WTC11 (cell line): ENCODE data around the gene HOXB1. TPM values are rescaled to one million over a fixed set of nuclear protein-coding genes. Genes with fewer than 3 reads are reported as not detected.

Experiments
- ATAC-seq: fragments of 200-7000 bp; cut with Tn5 transposase; 2 replicates; pipeline ENCODE4 v1.10.0; 2021; ENCODE audit warnings: mild to moderate bottlenecking, moderate library complexity
- CTCF ChIA-PET: fragments of 300-600 bp; sonication (Branson Sonifier 250); formaldehyde crosslinking; loops from one replicate; lab custom pipeline; 2021; ENCODE audit warnings: antibody characterized with exemption; lab: Charles Lee
- POLR2A ChIA-PET: fragments of 350-600 bp; sonication (Branson Sonifier 250); formaldehyde crosslinking; loops from one replicate; lab custom pipeline; 2021; ENCODE audit warnings: antibody characterized with exemption; lab: Charles Lee
- DNase-seq: peaks from one replicate; pipeline ENCODE4 v3.0.0; 2021; ENCODE audit warnings: low spot score
- H3K27ac Mint-ChIP-seq: 2 replicates; pipeline ENCODE4 v1.8.0; 2021; ENCODE audit warnings: mixed read lengths
- H3K27me3 Mint-ChIP-seq: 2 replicates; pipeline ENCODE4 v1.8.0; 2021; ENCODE audit warnings: low read depth, mild to moderate bottlenecking, moderate library complexity, mixed read lengths
- H3K36me3 Mint-ChIP-seq: 2 replicates; pipeline ENCODE4 v1.8.0; 2021; ENCODE audit warnings: mixed read lengths
- H3K4me1 Mint-ChIP-seq: 2 replicates; pipeline ENCODE4 v1.8.0; 2022; ENCODE audit warnings: mixed read lengths
- H3K4me3 Mint-ChIP-seq: 2 replicates; pipeline ENCODE4 v1.8.0; 2021; ENCODE audit warnings: mild to moderate bottlenecking, moderate library complexity, mixed read lengths
- H3K9me3 Mint-ChIP-seq: 2 replicates; pipeline ENCODE4 v1.8.0; 2021; ENCODE audit warnings: mixed read lengths
- JAZF1 ChIP-seq: fragments of 250-450 bp; sonication (Bioruptor Pico); IDR thresholded peaks from 2 replicates; pipeline ENCODE4 v1.9.0; 2021; ENCODE audit warnings: moderate library complexity, mild to moderate bottlenecking, inconsistent platforms
- NFYB ChIP-seq: sonication (generic); formaldehyde crosslinking; conservative IDR thresholded peaks from 2 replicates; pipeline ENCODE4 v1.8.0; 2022; ENCODE audit warnings: low read depth, missing genetic modification reagents
- NR2C2 ChIP-seq: sonication (generic); formaldehyde crosslinking; IDR thresholded peaks from 2 replicates; pipeline ENCODE4 v1.8.0; 2022; ENCODE audit warnings: mild to moderate bottlenecking, missing genetic modification reagents
- OVOL2 ChIP-seq: fragments of 250-450 bp; sonication (Bioruptor Pico); IDR thresholded peaks from 2 replicates; pipeline ENCODE4 v1.9.0; 2021; ENCODE audit warnings: mild to moderate bottlenecking, borderline replicate concordance
- PRRX2 ChIP-seq: fragments of 250-450 bp; sonication (Bioruptor Pico); IDR thresholded peaks from 2 replicates; pipeline ENCODE4 v1.8.0; 2021; ENCODE audit warnings: mild to moderate bottlenecking
- SMAD4 ChIP-seq: sonication (generic); formaldehyde crosslinking; IDR thresholded peaks from 2 replicates; pipeline ENCODE4 v1.8.0; 2022; ENCODE audit warnings: mild to moderate bottlenecking, missing genetic modification reagents
- ZNF423 ChIP-seq: fragments of 250-450 bp; sonication (Bioruptor Pico); IDR thresholded peaks from 2 replicates; pipeline ENCODE4 v2.1.2; 2022; ENCODE audit warnings: mild to moderate bottlenecking, moderate library complexity
- total RNA-seq: library from RNA; stranded (reverse); gene quantifications from 3 replicates; pipeline ENCODE4 v1.2.3, GENCODE V29; 2021
- TF ChIP-seq, protein P1 (sequence below): fragments of 250-450 bp; sonication (Bioruptor Pico); IDR thresholded peaks from 2 replicates; pipeline ENCODE4 v2.1.2; 2022; ENCODE audit warnings: mild to moderate bottlenecking, moderate library complexity
- TF ChIP-seq, protein P2 (sequence below): fragments of 250-450 bp; sonication (Bioruptor Pico); IDR thresholded peaks from 2 replicates; pipeline ENCODE4 v1.9.0; 2021; ENCODE audit warnings: mild to moderate bottlenecking
- TF ChIP-seq, protein P3 (sequence below): sonication (generic); formaldehyde crosslinking; IDR thresholded peaks from 2 replicates; pipeline ENCODE4 v1.8.1; 2023; ENCODE audit warnings: mild to moderate bottlenecking, moderate library complexity, missing genetic modification reagents
- TF ChIP-seq, protein P4 (sequence below): fragments of 200-600 bp; IDR thresholded peaks from 2 replicates; pipeline ENCODE4 v1.8.0; 2022; ENCODE audit warnings: antibody characterized with exemption
- TF ChIP-seq, protein P5 (sequence below): sonication (generic); formaldehyde crosslinking; IDR thresholded peaks from 2 replicates; pipeline ENCODE4 v1.8.0; 2022; ENCODE audit warnings: mild to moderate bottlenecking, missing genetic modification reagents
- TF ChIP-seq, protein P6 (sequence below): sonication (generic); formaldehyde crosslinking; IDR thresholded peaks from 2 replicates; pipeline ENCODE4 v1.8.1; 2023; ENCODE audit warnings: mild to moderate bottlenecking, missing genetic modification reagents, moderate library complexity
- TF ChIP-seq, protein P7 (sequence below): fragments of 250-450 bp; sonication (Bioruptor Pico); IDR thresholded peaks from 2 replicates; pipeline ENCODE4 v1.9.0; 2021; ENCODE audit warnings: mild to moderate bottlenecking, borderline replicate concordance

HOXB1 gene
- total RNA-seq, 1 experiment from 2014 or later, result 0.63 TPM

DNA sequence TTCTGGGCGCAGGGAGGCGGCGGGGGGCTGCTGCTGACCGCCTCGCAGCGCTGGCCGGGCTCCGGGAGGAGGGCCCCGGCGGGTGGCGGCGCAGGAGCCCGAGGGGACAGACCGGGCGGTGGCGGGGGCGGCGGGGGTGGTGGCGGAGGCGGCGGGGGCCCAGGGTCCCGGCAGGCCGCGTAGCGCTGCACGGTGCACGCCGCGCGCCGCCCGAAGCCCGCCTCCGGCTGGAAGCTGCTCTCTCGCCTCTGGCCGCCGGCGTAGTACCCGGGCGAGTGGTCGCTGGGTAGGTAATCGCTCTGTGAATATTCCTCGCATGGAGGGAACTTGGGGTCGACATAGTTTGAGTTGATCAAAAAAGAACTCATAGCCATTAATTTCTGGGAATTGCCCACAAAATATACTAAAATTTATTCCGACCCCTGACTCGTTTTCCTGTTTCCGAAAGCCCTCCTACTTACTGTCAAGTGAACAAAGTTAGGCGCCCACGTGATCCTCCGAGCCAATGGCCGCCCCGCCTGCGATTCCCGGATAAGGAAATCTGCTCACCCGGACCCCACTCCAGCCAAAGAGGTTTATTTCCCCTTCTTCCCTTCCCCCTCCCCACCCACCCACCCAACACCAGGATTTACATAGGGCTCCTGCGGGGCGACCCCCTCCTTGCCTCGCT lies 47.3 kb upstream of the HOXB1 start, which contains the start of gene HOXB4:
HOXB4 (minus strand) TSS at position 405 of the 670 bp plus-strand sequence; CDS start at position 374, 31 bp downstream.
- Mint-ChIP-seq H3K9me3 (no peaks in the 10 kb centered on the region), H3K4me3 (peak within 1 kb of the TSS; percentile 60), H3K36me3 (no peaks in the 10 kb centered on the region), H3K4me1 (peaks cover 47% of the 10 kb centered on the region), H3K27ac (no peak within 1 kb of the TSS), H3K27me3 (peaks cover 51% of the 10 kb centered on the region; the same call in 1 of the 2 replicates)
- POLR2A ChIA-PET, result no interaction called here
- ATAC-seq (peak; percentile 43), DNase-seq (peak; percentile 73)
- TF ChIP-seq, protein P1, sequence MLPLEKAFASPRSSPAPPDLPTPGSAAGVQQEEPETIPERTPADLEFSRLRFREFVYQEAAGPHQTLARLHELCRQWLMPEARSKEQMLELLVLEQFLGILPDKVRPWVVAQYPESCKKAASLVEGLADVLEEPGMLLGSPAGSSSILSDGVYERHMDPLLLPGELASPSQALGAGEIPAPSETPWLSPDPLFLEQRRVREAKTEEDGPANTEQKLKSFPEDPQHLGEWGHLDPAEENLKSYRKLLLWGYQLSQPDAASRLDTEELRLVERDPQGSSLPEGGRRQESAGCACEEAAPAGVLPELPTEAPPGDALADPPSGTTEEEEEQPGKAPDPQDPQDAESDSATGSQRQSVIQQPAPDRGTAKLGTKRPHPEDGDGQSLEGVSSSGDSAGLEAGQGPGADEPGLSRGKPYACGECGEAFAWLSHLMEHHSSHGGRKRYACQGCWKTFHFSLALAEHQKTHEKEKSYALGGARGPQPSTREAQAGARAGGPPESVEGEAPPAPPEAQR, result no peak
- TF ChIP-seq NFYB (CRISPR knock-in tag) (peak; percentile 24; the same call in 1 of the 2 replicates), SMAD4 (no peak), PRRX2 (CRISPR knock-in tag) (no peak), JAZF1 (no peak), NR2C2 (CRISPR knock-in tag) (no peak), ZNF423 (CRISPR knock-in tag) (no peak), OVOL2 (CRISPR knock-in tag) (no peak)
- TF ChIP-seq, protein P2, sequence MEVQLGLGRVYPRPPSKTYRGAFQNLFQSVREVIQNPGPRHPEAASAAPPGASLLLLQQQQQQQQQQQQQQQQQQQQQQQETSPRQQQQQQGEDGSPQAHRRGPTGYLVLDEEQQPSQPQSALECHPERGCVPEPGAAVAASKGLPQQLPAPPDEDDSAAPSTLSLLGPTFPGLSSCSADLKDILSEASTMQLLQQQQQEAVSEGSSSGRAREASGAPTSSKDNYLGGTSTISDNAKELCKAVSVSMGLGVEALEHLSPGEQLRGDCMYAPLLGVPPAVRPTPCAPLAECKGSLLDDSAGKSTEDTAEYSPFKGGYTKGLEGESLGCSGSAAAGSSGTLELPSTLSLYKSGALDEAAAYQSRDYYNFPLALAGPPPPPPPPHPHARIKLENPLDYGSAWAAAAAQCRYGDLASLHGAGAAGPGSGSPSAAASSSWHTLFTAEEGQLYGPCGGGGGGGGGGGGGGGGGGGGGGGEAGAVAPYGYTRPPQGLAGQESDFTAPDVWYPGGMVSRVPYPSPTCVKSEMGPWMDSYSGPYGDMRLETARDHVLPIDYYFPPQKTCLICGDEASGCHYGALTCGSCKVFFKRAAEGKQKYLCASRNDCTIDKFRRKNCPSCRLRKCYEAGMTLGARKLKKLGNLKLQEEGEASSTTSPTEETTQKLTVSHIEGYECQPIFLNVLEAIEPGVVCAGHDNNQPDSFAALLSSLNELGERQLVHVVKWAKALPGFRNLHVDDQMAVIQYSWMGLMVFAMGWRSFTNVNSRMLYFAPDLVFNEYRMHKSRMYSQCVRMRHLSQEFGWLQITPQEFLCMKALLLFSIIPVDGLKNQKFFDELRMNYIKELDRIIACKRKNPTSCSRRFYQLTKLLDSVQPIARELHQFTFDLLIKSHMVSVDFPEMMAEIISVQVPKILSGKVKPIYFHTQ (CRISPR knock-in tag), result no peak
- TF ChIP-seq, protein P3, sequence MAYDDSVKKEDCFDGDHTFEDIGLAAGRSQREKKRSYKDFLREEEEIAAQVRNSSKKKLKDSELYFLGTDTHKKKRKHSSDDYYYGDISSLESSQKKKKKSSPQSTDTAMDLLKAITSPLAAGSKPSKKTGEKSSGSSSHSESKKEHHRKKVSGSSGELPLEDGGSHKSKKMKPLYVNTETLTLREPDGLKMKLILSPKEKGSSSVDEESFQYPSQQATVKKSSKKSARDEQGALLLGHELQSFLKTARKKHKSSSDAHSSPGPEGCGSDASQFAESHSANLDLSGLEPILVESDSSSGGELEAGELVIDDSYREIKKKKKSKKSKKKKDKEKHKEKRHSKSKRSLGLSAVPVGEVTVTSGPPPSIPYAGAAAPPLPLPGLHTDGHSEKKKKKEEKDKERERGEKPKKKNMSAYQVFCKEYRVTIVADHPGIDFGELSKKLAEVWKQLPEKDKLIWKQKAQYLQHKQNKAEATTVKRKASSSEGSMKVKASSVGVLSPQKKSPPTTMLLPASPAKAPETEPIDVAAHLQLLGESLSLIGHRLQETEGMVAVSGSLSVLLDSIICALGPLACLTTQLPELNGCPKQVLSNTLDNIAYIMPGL (CRISPR knock-in tag), result no peak
- TF ChIP-seq, protein P4, sequence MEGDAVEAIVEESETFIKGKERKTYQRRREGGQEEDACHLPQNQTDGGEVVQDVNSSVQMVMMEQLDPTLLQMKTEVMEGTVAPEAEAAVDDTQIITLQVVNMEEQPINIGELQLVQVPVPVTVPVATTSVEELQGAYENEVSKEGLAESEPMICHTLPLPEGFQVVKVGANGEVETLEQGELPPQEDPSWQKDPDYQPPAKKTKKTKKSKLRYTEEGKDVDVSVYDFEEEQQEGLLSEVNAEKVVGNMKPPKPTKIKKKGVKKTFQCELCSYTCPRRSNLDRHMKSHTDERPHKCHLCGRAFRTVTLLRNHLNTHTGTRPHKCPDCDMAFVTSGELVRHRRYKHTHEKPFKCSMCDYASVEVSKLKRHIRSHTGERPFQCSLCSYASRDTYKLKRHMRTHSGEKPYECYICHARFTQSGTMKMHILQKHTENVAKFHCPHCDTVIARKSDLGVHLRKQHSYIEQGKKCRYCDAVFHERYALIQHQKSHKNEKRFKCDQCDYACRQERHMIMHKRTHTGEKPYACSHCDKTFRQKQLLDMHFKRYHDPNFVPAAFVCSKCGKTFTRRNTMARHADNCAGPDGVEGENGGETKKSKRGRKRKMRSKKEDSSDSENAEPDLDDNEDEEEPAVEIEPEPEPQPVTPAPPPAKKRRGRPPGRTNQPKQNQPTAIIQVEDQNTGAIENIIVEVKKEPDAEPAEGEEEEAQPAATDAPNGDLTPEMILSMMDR, result no peak
- TF ChIP-seq, protein P5, sequence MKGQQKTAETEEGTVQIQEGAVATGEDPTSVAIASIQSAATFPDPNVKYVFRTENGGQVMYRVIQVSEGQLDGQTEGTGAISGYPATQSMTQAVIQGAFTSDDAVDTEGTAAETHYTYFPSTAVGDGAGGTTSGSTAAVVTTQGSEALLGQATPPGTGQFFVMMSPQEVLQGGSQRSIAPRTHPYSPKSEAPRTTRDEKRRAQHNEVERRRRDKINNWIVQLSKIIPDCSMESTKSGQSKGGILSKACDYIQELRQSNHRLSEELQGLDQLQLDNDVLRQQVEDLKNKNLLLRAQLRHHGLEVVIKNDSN (CRISPR knock-in tag), result peak; percentile 83
- TF ChIP-seq, protein P6, sequence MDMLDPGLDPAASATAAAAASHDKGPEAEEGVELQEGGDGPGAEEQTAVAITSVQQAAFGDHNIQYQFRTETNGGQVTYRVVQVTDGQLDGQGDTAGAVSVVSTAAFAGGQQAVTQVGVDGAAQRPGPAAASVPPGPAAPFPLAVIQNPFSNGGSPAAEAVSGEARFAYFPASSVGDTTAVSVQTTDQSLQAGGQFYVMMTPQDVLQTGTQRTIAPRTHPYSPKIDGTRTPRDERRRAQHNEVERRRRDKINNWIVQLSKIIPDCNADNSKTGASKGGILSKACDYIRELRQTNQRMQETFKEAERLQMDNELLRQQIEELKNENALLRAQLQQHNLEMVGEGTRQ (CRISPR knock-in tag), result peak; percentile 85
- CTCF ChIA-PET, result interaction anchor here (0.9 to 1.3 kb wide), 3 partner anchors 35 to 301 kb away, joined by 3 to 4 read pairs (median 4); no protein-coding TSS in a partner anchor

DNA sequence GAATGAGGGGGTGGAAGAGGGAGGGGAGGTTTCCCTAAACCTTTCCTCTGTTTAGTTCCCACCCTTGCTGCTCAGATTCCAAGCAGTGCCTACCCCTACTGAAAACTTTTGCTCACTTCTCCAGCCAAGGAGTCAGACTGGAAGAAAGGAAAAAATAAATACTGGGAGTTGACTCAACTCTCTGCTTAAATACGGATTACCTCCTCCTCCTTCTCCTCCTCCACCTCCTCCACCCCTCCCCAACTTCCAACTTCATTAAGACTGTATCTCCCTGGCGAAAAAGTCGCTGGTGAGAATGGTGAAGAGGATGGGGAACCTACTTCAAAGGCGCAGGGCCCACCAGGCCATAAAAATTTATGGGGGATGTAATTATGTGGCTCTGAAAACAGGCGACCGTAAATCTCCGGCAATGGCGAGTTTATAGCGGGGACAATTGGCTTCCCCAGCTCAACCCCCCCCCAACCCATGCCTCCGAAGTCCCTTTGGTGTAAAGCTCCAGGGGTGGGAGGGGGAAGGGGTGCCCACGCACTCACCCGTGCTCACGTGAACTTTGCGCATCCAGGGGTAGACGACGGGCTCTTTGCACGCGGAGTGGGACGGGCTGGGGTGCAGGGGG lies 46.6 kb upstream of the HOXB1 start:
- ChIA-PET CTCF (interaction anchor here (1.0 to 1.3 kb wide), 2 partner anchors 36 to 59 kb away, joined by 4 read pairs; no protein-coding TSS in a partner anchor), POLR2A (no interaction called here)
- Mint-ChIP-seq H3K9me3 (no peaks in the 10 kb centered on the region), H3K4me1 (peaks cover 43% of the 10 kb centered on the region), H3K27me3 (peaks cover 45% of the 10 kb centered on the region; the same call in 1 of the 2 replicates), H3K36me3 (no peaks in the 10 kb centered on the region), H3K4me3 (peak overlapping the region; percentile 48), H3K27ac (no peak overlapping the region)
- DNase-seq (no peak), ATAC-seq (no peak)
- TF ChIP-seq, protein P2 (CRISPR knock-in tag), result no peak
- TF ChIP-seq, protein P7, sequence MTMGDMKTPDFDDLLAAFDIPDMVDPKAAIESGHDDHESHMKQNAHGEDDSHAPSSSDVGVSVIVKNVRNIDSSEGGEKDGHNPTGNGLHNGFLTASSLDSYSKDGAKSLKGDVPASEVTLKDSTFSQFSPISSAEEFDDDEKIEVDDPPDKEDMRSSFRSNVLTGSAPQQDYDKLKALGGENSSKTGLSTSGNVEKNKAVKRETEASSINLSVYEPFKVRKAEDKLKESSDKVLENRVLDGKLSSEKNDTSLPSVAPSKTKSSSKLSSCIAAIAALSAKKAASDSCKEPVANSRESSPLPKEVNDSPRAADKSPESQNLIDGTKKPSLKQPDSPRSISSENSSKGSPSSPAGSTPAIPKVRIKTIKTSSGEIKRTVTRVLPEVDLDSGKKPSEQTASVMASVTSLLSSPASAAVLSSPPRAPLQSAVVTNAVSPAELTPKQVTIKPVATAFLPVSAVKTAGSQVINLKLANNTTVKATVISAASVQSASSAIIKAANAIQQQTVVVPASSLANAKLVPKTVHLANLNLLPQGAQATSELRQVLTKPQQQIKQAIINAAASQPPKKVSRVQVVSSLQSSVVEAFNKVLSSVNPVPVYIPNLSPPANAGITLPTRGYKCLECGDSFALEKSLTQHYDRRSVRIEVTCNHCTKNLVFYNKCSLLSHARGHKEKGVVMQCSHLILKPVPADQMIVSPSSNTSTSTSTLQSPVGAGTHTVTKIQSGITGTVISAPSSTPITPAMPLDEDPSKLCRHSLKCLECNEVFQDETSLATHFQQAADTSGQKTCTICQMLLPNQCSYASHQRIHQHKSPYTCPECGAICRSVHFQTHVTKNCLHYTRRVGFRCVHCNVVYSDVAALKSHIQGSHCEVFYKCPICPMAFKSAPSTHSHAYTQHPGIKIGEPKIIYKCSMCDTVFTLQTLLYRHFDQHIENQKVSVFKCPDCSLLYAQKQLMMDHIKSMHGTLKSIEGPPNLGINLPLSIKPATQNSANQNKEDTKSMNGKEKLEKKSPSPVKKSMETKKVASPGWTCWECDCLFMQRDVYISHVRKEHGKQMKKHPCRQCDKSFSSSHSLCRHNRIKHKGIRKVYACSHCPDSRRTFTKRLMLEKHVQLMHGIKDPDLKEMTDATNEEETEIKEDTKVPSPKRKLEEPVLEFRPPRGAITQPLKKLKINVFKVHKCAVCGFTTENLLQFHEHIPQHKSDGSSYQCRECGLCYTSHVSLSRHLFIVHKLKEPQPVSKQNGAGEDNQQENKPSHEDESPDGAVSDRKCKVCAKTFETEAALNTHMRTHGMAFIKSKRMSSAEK (CRISPR knock-in tag), result no peak
